NT2/D1 (cell line): ENCODE data around the gene KIF18A.

ENCODE experiments used
- DNase-seq: peaks from one replicate; pipeline ENCODE4 v3.0.0-alpha.2; 2011; ENCODE audit warnings: low read depth, low spot score
- H3K27me3 ChIP-seq: 2 replicates; pipeline ENCODE4 v1.6.0; 2011; ENCODE audit warnings: mild to moderate bottlenecking; ENCODE audit not compliant: insufficient read length, insufficient read depth
- H3K36me3 ChIP-seq: 2 replicates; pipeline ENCODE4 v1.6.1; 2011; ENCODE audit warnings: mild to moderate bottlenecking, low read length, mixed read lengths; ENCODE audit not compliant: insufficient read depth, insufficient read length
- H3K4me1 ChIP-seq: 2 replicates; pipeline ENCODE4 v1.5.1; 2011; ENCODE audit not compliant: insufficient read depth, insufficient read length
- H3K4me3 ChIP-seq: 2 replicates; pipeline ENCODE4 v1.5.1; 2011; ENCODE audit warnings: low read depth; ENCODE audit not compliant: insufficient read length
- H3K9ac ChIP-seq: 2 replicates; pipeline ENCODE4 v1.6.0; 2011; ENCODE audit warnings: low read depth; ENCODE audit not compliant: insufficient read length
- H3K9me3 ChIP-seq: 2 replicates; pipeline ENCODE4 v1.5.1; 2011; ENCODE audit warnings: mild to moderate bottlenecking, low read length; ENCODE audit not compliant: insufficient read depth
- SUZ12 ChIP-seq: IDR thresholded peaks from 2 replicates; pipeline ENCODE4 v1.6.1; 2011; ENCODE audit not compliant: insufficient read length, insufficient read depth; ENCODE audit errors: extremely low read depth
- YY1 ChIP-seq: IDR thresholded peaks from 2 replicates; pipeline ENCODE4 v1.6.1; 2011; ENCODE audit not compliant: insufficient read length, insufficient read depth
- ZNF274 ChIP-seq: IDR thresholded peaks from 2 replicates; pipeline ENCODE4 v1.6.1; 2011; ENCODE audit warnings: mild to moderate bottlenecking, low read depth, low read length

KIF18A gene

DNA sequence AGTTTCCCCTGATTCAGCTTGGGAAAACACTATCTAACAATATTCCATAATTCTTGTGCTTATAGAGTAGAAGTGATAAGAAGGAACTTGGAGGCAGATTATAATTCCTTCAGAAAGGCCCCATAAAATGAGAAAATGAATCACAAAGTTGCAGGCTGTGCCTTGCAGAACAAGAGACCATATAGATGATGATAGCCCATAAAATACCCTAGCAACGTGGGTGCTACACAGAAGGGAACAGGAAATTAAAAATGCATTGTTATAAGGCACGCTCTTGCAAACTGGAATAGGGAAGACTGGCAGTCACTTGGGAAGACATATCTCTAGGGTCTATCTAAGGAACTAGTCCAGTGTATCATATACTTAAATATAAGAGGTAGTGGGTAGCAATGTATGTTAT lies 67.6 kb downstream of the KIF18A start:
- Histone ChIP-seq H3K9me3 (no peaks in the 10 kb centered on the region), H3K9ac (no peak overlapping the region), H3K4me1 (no peaks in the 10 kb centered on the region), H3K36me3 (no peaks in the 10 kb centered on the region), H3K27me3 (no peaks in the 10 kb centered on the region), H3K4me3 (no peak overlapping the region)
- no peak for TF ChIP-seq YY1
- TF ChIP-seq ZNF274: no peak
- TF ChIP-seq SUZ12: no peak
- DNase-seq: no peak

DNA sequence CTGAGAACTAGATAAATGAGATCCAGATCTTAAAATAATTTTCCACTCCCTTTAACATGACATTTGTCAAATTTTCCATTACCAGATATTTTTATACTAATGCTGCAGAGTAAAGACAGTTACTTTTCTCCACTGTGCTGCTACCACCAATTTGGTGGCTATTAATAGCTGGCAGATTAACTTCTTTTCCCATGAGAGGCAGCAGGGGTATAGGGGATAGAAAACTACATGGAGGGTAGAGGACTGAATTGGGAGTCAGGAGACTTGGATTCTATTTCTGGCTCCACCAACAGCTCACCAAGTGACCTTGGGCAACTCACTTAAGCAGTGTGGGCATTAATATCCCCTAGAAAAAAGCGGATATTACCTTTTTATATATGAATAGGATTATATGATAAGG lies 69.2 kb downstream of the KIF18A start:
- no peak overlapping the region for H3K4me3 ChIP-seq
- no peaks in the 10 kb centered on the region for H3K27me3 ChIP-seq
- H3K9me3 ChIP-seq: no peaks in the 10 kb centered on the region
- no peaks in the 10 kb centered on the region for H3K4me1 ChIP-seq
- no peak overlapping the region for H3K9ac ChIP-seq
- H3K36me3 ChIP-seq: no peaks in the 10 kb centered on the region
- TF ChIP-seq SUZ12: no peak
- no peak for TF ChIP-seq ZNF274
- TF ChIP-seq YY1: no peak
- DNase-seq: no peak

DNA sequence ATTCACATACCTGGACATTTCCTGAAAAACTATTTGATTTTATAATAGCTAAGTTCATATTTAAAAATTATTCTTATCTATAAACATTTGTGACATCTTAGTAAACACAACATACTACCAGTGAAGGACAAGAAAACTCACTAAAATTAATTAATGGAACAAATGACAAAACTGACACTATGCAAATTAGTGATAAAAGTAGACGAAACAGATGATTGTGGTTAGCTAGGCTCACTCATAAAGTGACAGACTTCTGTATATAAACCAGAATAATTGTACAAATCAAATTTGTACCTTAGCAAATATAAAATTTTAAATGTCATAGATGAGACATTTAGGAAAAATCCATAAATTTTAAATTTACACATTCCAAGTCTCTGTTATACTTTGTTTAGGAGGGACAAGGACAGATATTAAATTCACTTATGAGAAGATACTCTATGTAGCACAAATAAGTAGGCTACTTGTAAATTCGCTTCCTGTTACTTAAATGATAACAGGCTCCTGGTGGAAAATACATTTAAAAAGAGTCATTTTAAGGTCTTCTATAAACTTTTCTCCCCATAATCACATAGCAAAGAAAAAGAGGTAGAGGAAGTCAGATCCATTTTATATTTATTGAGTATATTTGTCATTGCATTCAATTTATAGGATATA lies 81.2 kb downstream of the KIF18A start:
- TF ChIP-seq SUZ12 (no peak), ZNF274 (no peak), YY1 (no peak)

DNA sequence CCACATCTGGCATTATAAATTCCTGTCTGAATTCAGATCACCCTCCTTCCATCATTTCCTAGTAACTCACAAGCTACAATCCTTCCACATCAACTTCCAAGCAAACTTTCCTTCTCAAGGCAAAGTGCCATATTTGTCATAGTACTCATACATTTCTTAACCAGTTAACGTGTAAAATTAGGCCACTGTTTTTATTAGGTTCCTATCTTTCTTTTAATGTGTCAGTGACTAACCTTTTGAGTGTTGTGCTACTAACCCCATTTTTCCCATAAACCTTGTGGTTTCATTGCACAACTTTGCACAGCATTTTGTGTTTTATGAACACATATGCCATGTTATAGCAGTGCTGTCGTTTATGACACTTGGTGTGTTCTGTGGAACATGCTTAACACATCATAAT lies 90.1 kb downstream of the KIF18A start:
- DNase-seq: no peak
- no peaks in the 10 kb centered on the region for H3K4me1 ChIP-seq
- H3K27me3 ChIP-seq: no peaks in the 10 kb centered on the region
- no peaks in the 10 kb centered on the region for H3K9me3 ChIP-seq
- no peak overlapping the region for H3K9ac ChIP-seq
- peaks cover 2% of the 10 kb centered on the region for H3K36me3 ChIP-seq
- TF ChIP-seq ZNF274: no peak
- no peak for TF ChIP-seq SUZ12
- TF ChIP-seq YY1: no peak
- H3K4me3 ChIP-seq: no peak overlapping the region

More for the DNA sequence above, 81.2 kb downstream of the KIF18A start:
- peaks cover 6% of the 10 kb centered on the region for H3K36me3 ChIP-seq
- no peak for DNase-seq
- no peak overlapping the region for H3K9ac ChIP-seq
- no peaks in the 10 kb centered on the region for H3K4me1 ChIP-seq
- no peak overlapping the region for H3K4me3 ChIP-seq
- no peaks in the 10 kb centered on the region for H3K9me3 ChIP-seq
- H3K27me3 ChIP-seq: no peaks in the 10 kb centered on the region

DNA sequence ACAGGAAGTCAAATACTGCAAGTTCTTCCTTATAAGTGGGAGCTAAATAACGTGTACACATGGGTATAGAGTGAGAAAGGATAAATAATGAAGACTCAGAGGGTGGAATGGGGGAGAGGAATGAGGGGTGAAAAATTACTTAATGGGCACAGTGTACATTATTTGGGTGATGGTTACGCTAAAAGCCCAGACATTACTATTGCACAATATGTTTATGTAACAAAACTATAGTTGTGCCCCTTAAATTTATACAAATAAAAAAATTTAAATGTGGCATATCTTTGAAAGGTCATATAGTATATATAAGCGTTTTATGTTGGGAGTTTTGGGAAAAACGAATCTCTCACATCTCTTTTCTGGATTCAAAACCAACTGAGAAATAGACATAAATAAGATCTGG lies 96.1 kb downstream of the KIF18A start:
- Histone ChIP-seq H3K4me1 (no peaks in the 10 kb centered on the region), H3K9ac (no peak overlapping the region), H3K4me3 (no peak overlapping the region), H3K27me3 (no peaks in the 10 kb centered on the region), H3K9me3 (no peaks in the 10 kb centered on the region), H3K36me3 (no peaks in the 10 kb centered on the region)
- DNase-seq: no peak
- TF ChIP-seq SUZ12: no peak
- no peak for TF ChIP-seq ZNF274
- no peak for TF ChIP-seq YY1

DNA sequence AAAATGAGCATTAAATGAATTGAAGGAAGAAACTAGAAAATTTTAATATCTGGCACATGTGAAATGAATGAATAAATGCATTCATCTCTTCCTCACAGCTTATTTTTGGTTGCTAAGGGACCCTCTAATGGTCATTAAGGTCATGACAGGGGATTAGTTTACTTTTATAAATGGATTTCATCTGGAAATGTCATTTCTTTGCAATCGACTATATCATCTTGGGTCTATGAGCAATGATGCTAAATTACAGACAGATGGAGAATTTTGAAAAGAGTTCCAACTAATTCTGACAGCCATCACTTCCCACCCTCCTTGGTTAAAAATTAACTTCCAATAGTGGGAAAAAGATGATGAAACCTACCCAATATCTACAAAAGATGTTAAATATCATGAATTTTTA lies 98.0 kb downstream of the KIF18A start:
- Histone ChIP-seq H3K9ac (no peak overlapping the region), H3K27me3 (no peaks in the 10 kb centered on the region), H3K36me3 (no peaks in the 10 kb centered on the region), H3K4me3 (no peak overlapping the region), H3K9me3 (no peaks in the 10 kb centered on the region), H3K4me1 (no peaks in the 10 kb centered on the region)
- DNase-seq: no peak
- no peak for TF ChIP-seq SUZ12
- no peak for TF ChIP-seq ZNF274
- no peak for TF ChIP-seq YY1

DNA sequence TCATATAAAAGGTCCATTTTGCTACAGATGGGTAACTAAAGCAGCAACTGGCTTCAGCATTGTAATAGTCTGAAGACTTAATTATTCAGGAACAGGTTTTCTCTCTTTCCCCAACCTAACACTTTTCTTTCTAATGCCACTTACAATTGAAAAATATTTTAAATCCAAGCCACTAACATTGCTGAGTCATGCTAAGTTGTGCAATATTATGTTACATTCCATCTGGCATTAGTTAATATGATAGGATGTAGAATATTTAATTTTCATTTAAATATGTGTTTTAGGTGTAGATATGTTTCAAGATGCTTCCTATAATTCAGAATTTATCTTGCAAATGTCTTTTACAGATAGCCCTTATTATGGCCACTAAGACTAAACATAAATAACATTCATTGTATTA lies 98.6 kb downstream of the KIF18A start:
- Histone ChIP-seq H3K9me3 (no peaks in the 10 kb centered on the region), H3K9ac (no peak overlapping the region), H3K4me1 (no peaks in the 10 kb centered on the region), H3K4me3 (no peak overlapping the region), H3K27me3 (no peaks in the 10 kb centered on the region), H3K36me3 (no peaks in the 10 kb centered on the region)
- DNase-seq: no peak
- no peak for TF ChIP-seq SUZ12
- TF ChIP-seq ZNF274: no peak
- no peak for TF ChIP-seq YY1

DNA sequence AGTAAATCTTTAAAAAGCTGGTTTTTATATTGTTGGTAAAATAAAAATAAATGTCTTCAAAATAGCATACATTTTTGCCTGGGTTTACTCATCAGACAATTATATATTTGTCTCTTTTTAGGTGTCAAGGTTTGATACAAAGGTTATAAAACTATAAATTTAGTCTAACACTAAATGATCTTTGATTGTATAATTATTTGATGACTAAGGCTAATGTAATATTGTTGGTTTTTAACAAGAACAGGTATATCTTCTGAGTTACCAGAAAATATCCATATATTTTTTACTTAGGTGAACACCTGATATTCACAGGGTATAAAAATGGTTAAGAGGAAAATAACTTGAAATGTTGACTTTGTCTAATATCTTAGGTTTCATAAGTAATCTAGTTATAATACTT lies 104.3 kb downstream of the KIF18A start:
- TF ChIP-seq ZNF274: no peak
- TF ChIP-seq YY1: no peak
- no peak for TF ChIP-seq SUZ12
- H3K4me1 ChIP-seq: peaks cover 1% of the 10 kb centered on the region
- no peak overlapping the region for H3K9ac ChIP-seq
- DNase-seq: no peak
- H3K9me3 ChIP-seq: peaks cover 33% of the 10 kb centered on the region
- H3K36me3 ChIP-seq: no peaks in the 10 kb centered on the region
- no peaks in the 10 kb centered on the region for H3K27me3 ChIP-seq
- H3K4me3 ChIP-seq: no peak overlapping the region
